Measurements from ENCODE around the gene EIF2D. TPM values are rescaled to one million over a fixed set of nuclear protein-coding genes. Genes with fewer than 3 reads are reported as not detected.

EIF2D gene
- total RNA-seq, 1 experiment from 2014 or later, result 110 TPM

DNA sequence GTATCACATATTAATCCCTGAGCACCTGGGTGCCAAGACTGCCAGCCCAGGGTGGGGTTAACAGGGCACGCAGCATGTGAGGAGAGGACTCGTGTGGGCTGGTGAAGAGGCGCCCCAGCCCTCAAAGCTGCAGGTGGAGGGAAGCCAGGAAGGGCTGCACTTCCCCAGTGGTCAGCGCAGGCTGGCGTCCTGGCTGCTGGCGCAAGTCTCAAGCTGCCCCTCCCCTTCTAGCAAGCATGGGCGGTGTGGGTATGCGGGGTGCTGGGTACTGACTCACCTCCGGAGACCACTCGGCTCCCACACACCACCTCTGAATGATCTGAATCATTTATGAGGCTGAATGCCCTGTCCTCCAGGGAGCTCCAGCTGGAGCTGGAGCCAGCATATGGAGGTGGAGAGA lies 44.0 kb downstream of the EIF2D start:
- intact Hi-C loops (cut with micrococcal nuclease), result no loop called here
- H3K36me3 Mint-ChIP-seq (ENCODE audit: insufficient read depth, unreplicated experiment), result no peaks in the 10 kb centered on the region
- no peak overlapping the region for H3K4me3 Mint-ChIP-seq (ENCODE audit: unreplicated experiment)
- H3K27ac Mint-ChIP-seq (ENCODE audit: low read depth, unreplicated experiment), result no peak overlapping the region
- ChIA-PET CTCF (interaction anchor here (0.7 to 22.6 kb wide), 10 partner anchors 8 to 89 kb away, joined by 3 to 851 read pairs (median 4); partner anchors contain the start of genes EIF2D and RASSF5), POLR2A (interaction anchor here (0.6 to 0.7 kb wide), 3 partner anchors 10 to 87 kb away, joined by 3 to 4 read pairs (median 3); no protein-coding TSS in a partner anchor)
- DNase-seq (ENCODE audit: unreplicated experiment), result no peak
- no TSS peak for BruUV-seq (replicated peaks)
- TF ChIP-seq, protein P1, sequence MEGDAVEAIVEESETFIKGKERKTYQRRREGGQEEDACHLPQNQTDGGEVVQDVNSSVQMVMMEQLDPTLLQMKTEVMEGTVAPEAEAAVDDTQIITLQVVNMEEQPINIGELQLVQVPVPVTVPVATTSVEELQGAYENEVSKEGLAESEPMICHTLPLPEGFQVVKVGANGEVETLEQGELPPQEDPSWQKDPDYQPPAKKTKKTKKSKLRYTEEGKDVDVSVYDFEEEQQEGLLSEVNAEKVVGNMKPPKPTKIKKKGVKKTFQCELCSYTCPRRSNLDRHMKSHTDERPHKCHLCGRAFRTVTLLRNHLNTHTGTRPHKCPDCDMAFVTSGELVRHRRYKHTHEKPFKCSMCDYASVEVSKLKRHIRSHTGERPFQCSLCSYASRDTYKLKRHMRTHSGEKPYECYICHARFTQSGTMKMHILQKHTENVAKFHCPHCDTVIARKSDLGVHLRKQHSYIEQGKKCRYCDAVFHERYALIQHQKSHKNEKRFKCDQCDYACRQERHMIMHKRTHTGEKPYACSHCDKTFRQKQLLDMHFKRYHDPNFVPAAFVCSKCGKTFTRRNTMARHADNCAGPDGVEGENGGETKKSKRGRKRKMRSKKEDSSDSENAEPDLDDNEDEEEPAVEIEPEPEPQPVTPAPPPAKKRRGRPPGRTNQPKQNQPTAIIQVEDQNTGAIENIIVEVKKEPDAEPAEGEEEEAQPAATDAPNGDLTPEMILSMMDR (IDR thresholded peaks at IDR 0.05; ENCODE audit: unreplicated experiment), result no peak
- no peaks in the 10 kb centered on the region for H3K9me3 Mint-ChIP-seq (ENCODE audit: unreplicated experiment)
- no peaks in the 10 kb centered on the region for H3K27me3 Mint-ChIP-seq (ENCODE audit: insufficient read depth, unreplicated experiment)
- H3K4me1 Mint-ChIP-seq (ENCODE audit: insufficient read depth, unreplicated experiment), result no peaks in the 10 kb centered on the region

DNA sequence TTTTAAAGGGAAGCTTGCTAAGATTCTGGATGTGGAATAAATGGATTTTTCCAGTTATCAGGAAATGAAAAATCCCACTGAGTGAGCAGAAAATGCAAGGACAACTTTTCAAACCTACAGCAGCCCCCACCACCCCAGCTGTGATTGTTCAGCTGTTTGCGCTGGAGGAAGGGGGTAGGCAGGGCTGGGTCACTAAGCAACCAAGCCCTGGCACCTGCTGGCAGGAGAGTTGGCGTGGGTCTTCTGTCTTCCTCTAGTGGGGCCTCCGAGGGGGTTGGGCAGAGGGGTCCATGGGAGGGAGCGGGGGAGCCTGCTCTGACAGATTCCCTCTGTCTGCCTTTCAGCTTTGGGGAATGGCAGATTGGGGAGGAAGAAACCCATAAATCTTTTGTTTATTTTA lies 45.3 kb downstream of the EIF2D start:
- Mint-ChIP-seq H3K27me3 (ENCODE audit: insufficient read depth, unreplicated experiment) (no peaks in the 10 kb centered on the region), H3K4me3 (ENCODE audit: unreplicated experiment) (no peak overlapping the region), H3K27ac (ENCODE audit: low read depth, unreplicated experiment) (no peak overlapping the region), H3K9me3 (ENCODE audit: unreplicated experiment) (no peaks in the 10 kb centered on the region), H3K36me3 (ENCODE audit: insufficient read depth, unreplicated experiment) (no peaks in the 10 kb centered on the region), H3K4me1 (ENCODE audit: insufficient read depth, unreplicated experiment) (no peaks in the 10 kb centered on the region)
- no TSS peak for BruUV-seq (replicated peaks)
- ChIA-PET CTCF (interaction anchor here (0.8 to 17.3 kb wide), 11 partner anchors 9 to 483 kb away, joined by 3 to 281 read pairs (median 5); partner anchors contain the start of gene YOD1), POLR2A (interaction anchor here (0.5 to 1.4 kb wide), 2 partner anchors 11 to 128 kb away, joined by 3 to 6 read pairs; no protein-coding TSS in a partner anchor)
- TF ChIP-seq, protein P1 (IDR thresholded peaks at IDR 0.05; ENCODE audit: unreplicated experiment), result no peak
- intact Hi-C loops (cut with micrococcal nuclease), result no loop called here
- DNase-seq (ENCODE audit: unreplicated experiment), result no peak

DNA sequence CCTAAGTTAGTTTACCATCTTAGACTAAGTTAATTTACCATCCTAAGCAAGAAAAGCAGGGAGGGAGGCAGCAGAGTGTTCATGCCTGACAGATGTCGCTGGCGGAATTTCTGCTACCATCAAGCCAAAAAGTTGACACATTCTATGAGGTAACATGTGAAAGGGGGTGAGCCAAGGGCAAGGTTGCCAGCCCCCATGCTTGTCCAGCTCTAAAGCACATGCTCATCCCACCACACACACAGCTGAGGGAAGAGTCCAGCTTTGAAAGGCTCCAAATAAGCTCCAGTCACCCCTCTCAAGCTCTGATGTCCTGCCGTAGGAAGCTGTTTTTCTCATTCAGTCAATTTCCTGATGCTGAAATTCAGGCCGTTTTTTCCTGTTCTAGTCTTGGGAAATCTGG lies 46.3 kb downstream of the EIF2D start:
- Mint-ChIP-seq H3K9me3 (ENCODE audit: unreplicated experiment) (no peaks in the 10 kb centered on the region), H3K4me1 (ENCODE audit: insufficient read depth, unreplicated experiment) (no peaks in the 10 kb centered on the region), H3K4me3 (ENCODE audit: unreplicated experiment) (no peak overlapping the region), H3K27ac (ENCODE audit: low read depth, unreplicated experiment) (no peak overlapping the region), H3K36me3 (ENCODE audit: insufficient read depth, unreplicated experiment) (no peaks in the 10 kb centered on the region), H3K27me3 (ENCODE audit: insufficient read depth, unreplicated experiment) (no peaks in the 10 kb centered on the region)
- no peak for DNase-seq (ENCODE audit: unreplicated experiment)
- intact Hi-C loops (cut with micrococcal nuclease), result no loop called here
- ChIA-PET POLR2A (interaction anchor here (1.4 kb wide), 1 partner anchor 10 kb away, joined by 6 read pairs; no protein-coding TSS in a partner anchor), CTCF (interaction anchor here (0.8 to 17.3 kb wide), 8 partner anchors 12 to 87 kb away, joined by 3 to 281 read pairs (median 6); no protein-coding TSS in a partner anchor)
- TF ChIP-seq, protein P1 (IDR thresholded peaks at IDR 0.05; ENCODE audit: unreplicated experiment), result no peak
- no TSS peak for BruUV-seq (replicated peaks)

DNA sequence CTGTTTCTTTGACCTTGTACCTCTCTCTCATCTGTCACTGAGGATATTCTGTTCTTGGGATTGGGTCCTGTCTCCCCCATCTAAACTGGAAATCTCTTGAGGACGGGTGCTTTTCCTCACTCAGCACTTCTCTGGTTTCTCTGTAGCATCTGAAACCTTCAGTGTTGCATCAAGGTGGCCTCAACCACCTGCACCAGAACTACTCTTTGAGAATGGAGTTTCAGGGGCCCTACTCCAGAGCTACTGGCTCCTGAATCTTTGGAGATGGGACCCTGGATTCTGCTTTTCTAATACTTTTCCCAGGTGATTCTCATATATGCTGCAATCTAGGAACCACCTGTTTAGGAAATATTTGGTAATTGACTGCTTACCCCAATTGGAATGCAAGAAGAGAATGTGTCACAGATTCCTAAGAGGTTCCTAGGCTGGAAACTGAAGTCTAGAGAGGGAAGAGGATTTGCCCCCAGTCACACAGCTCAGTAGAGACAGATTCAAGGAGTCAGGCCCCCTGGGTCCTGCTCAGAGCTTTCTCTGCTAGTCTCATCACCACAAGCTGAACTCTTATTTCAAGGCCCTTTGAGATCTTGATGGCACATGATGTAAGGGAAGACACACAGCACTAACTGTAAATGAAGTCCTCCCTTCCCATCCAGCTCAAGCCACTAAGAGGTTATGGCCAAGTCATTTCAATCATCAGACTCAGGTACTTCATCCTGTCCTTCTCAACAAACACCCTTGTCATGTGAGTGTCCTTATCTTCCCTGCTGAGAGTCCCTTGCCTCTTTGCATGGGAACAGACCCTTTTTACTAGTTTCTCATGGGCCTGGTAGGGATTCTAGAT lies 48.7 kb downstream of the EIF2D start:
- no peaks in the 10 kb centered on the region for H3K36me3 Mint-ChIP-seq (ENCODE audit: insufficient read depth, unreplicated experiment)
- DNase-seq (ENCODE audit: unreplicated experiment), result no peak
- CTCF ChIA-PET, result interaction anchor here (0.6 to 17.3 kb wide), 9 partner anchors 12 to 416 kb away, joined by 3 to 281 read pairs (median 7); no protein-coding TSS in a partner anchor
- H3K4me1 Mint-ChIP-seq (ENCODE audit: insufficient read depth, unreplicated experiment), result no peaks in the 10 kb centered on the region
- no peaks in the 10 kb centered on the region for H3K9me3 Mint-ChIP-seq (ENCODE audit: unreplicated experiment)
- no peaks in the 10 kb centered on the region for H3K27me3 Mint-ChIP-seq (ENCODE audit: insufficient read depth, unreplicated experiment)
- H3K27ac Mint-ChIP-seq (ENCODE audit: low read depth, unreplicated experiment), result no peak overlapping the region
- BruUV-seq (replicated peaks), result no TSS peak
- POLR2A ChIA-PET, result interaction anchor here (0.9 kb wide), 2 partner anchors 38 to 60 kb away, joined by 4 read pairs; no protein-coding TSS in a partner anchor
- no peak overlapping the region for H3K4me3 Mint-ChIP-seq (ENCODE audit: unreplicated experiment)
- intact Hi-C loops (cut with micrococcal nuclease), result no loop called here
- TF ChIP-seq, protein P1 (IDR thresholded peaks at IDR 0.05; ENCODE audit: unreplicated experiment), result no peak
